ENCODE results near the gene CDK6. TPM values are rescaled to one million over a fixed set of nuclear protein-coding genes. Genes with fewer than 3 reads are reported as not detected.

Gene CDK6
- total and polyA plus RNA-seq, 2 of the 8 experiments (the other 6 are each of a cell fraction or from before 2014, with no cell fraction given): 5.9 to 18.9 TPM

- Histone ChIP-seq H3K27me3 (replicated peaks in 1 of 4; ENCODE audit: control insufficient read depth in 3 of 4, extremely low read depth in 1 of 4, insufficient read depth in 3 of 4, low read length in 3 of 4) (peaks cover 0 to 5% (median 0%) of the 10 kb centered on the region in 4 experiments; a peak in 1 of 7 replicates), H4K91ac (replicated peaks; ENCODE audit: insufficient read length, low read length) (no peak overlapping the region), H3K9ac (replicated peaks in 1 of 4; ENCODE audit: extremely low read depth in 1 of 4, low read depth in 3 of 4, low read length in 3 of 4) (no peak overlapping the region), H4K8ac (ENCODE audit: extremely low read depth, insufficient read depth, low read length) (no peak overlapping the region), H3K23ac (ENCODE audit: insufficient read length) (no peak overlapping the region), H2BK5ac (ENCODE audit: low read depth, low read length) (no peak overlapping the region), H3K79me2 (ENCODE audit: control insufficient read depth in 1 of 2, insufficient read depth in 2 of 2, low read length in 2 of 2) (no peaks in the 10 kb centered on the region), H2AK5ac (ENCODE audit: low read depth, low read length) (no peak overlapping the region), H3K4me3 (ENCODE audit: extremely low read depth in 1 of 4, insufficient read depth in 2 of 4, low read depth in 3 of 4, low read length in 4 of 4) (no peak overlapping the region), H2BK15ac (ENCODE audit: low read length) (no peak overlapping the region), H4K20me1 (replicated peaks in 1 of 2; ENCODE audit: control insufficient read depth in 1 of 2, insufficient read depth in 2 of 2, low read length in 2 of 2) (no peaks in the 10 kb centered on the region), H3K4me1 (replicated peaks in 1 of 4; ENCODE audit: control insufficient read depth in 3 of 4, insufficient read depth in 4 of 4, low read length in 3 of 4) (peaks cover 0 to 10% (median 5%) of the 10 kb centered on the region in 4 experiments; a peak in 4 of 7 replicates), H3K79me1 (ENCODE audit: low read depth, low read length) (no peaks in the 10 kb centered on the region), H2BK20ac (ENCODE audit: low read length) (no peak overlapping the region), H3K14ac (ENCODE audit: insufficient read length) (no peak overlapping the region), H3K36me3 (ENCODE audit: control insufficient read depth in 2 of 4, insufficient read depth in 4 of 4, low read length in 3 of 4) (peaks cover 0 to 7% (median 4%) of the 10 kb centered on the region in 4 experiments; a peak in 3 of 8 replicates), H3K27ac (ENCODE audit: low read depth, low read length) (no peak overlapping the region), H2BK120ac (replicated peaks; ENCODE audit: low read depth, low read length) (no peak overlapping the region), H2AFZ (ENCODE audit: low read length) (no peak overlapping the region), H2BK12ac (ENCODE audit: low read depth, low read length) (no peak overlapping the region), H3K4ac (replicated peaks; ENCODE audit: insufficient read length, low read depth, low read length) (no peak overlapping the region), H3K9me3 (ENCODE audit: insufficient read depth in 2 of 2, low read depth in 1 of 2, low read length in 1 of 2) (no peaks in the 10 kb centered on the region), H3K4me2 (ENCODE audit: insufficient read depth in 1 of 2, low read depth in 2 of 2, low read length in 2 of 2) (no peak overlapping the region), H3K18ac (ENCODE audit: extremely low read depth, low read length) (no peak overlapping the region), H3K56ac (replicated peaks; ENCODE audit: insufficient read length, low read depth, low read length) (no peak overlapping the region), H3K23me2 (ENCODE audit: low read depth, low read length) (no peaks in the 10 kb centered on the region), H4K5ac (ENCODE audit: insufficient read length, low read depth, low read length) (no peak overlapping the region)
- WGBS, 2 experiments (ENCODE audit: extremely low coverage in 1 of 2, insufficient coverage in 1 of 2, insufficient read length in 1 of 2, insufficient replicate concordance in 2 of 2, low coverage in 1 of 2, low lambda C conversion rate in 2 of 2, missing lambda C conversion rate in 1 of 2): 69% methylated on average over 1 of the region's 1 CpG; no CpG with 5 or more reads in 1 of the 2 experiments
- POLR2A ChIA-PET (ENCODE audit: partially characterized antibody): no interaction called here
- CTCF ChIA-PET (ENCODE audit: partially characterized antibody): interaction anchor here (1.7 kb wide), 1 partner anchor 13 kb away, joined by 4 read pairs; no protein-coding TSS in a partner anchor
- DNase-seq (ENCODE audit: low read depth in 1 of 2, low spot score in 2 of 2): no peak
- no peak for FAIRE-seq
- TF ChIP-seq CTBP2 (IDR thresholded peaks at IDR 0.05; ENCODE audit: borderline replicate concordance, insufficient read depth, insufficient read length, low read length): no peak
- TF ChIP-seq SIRT6 (IDR thresholded peaks at IDR 0.05; ENCODE audit: low read length): no peak
- TF ChIP-seq SP1 (IDR thresholded peaks at IDR 0.05; ENCODE audit: low read depth, low read length): no peak
- no peak for TF ChIP-seq POLR2AphosphoS5 (IDR thresholded peaks at IDR 0.05; ENCODE audit: low read depth, low read length)
- TF ChIP-seq GTF2F1 (IDR thresholded peaks at IDR 0.05; ENCODE audit: borderline replicate concordance, low read depth, low read length): no peak
- no peak for TF ChIP-seq BRCA1 (IDR thresholded peaks at IDR 0.05; ENCODE audit: low read depth, low read length)
- TF ChIP-seq NRF1 (IDR thresholded peaks at IDR 0.05; ENCODE audit: low read depth, low read length): no peak
- TF ChIP-seq TCF12 (IDR thresholded peaks at IDR 0.05; ENCODE audit: low read depth, low read length): no peak
- no peak for TF ChIP-seq HDAC2 (IDR thresholded peaks at IDR 0.05; ENCODE audit: borderline replicate concordance in 1 of 2, low read depth in 2 of 2, low read length in 2 of 2)
- TF ChIP-seq SAP30 (IDR thresholded peaks at IDR 0.05; ENCODE audit: insufficient read depth, insufficient replicate concordance, low read length): no peak
- no peak for TF ChIP-seq BACH1 (IDR thresholded peaks at IDR 0.05; ENCODE audit: low read length)
- no peak for TF ChIP-seq CBX5 (IDR thresholded peaks at IDR 0.05; ENCODE audit: low read depth, low read length)
- TF ChIP-seq TAF1 (IDR thresholded peaks at IDR 0.05; ENCODE audit: low read depth, low read length): no peak
Observed at GRCh38 chr7:92727755-92728154, 108.6 kb downstream of the CDK6 start.

Data from H1 (cell line).